K562 (cell line): ENCODE results near the gene LRRC15. TPM values are rescaled to one million over a fixed set of nuclear protein-coding genes. Genes with fewer than 3 reads are reported as not detected.

ENCODE experiments used
- CTCFL ChIP-seq: IDR thresholded peaks from 2 replicates; pipeline ENCODE4 v1.6.1; 2011; ENCODE audit warnings: borderline replicate concordance, low read depth, mild to moderate bottlenecking, moderate library complexity, low read length; ENCODE audit not compliant: insufficient read depth, poor library complexity, severe bottlenecking
- HMG20A ChIP-seq: fragments of 450-650 bp; formaldehyde crosslinking; conservative IDR thresholded peaks from 2 replicates; pipeline ENCODE4 v1.4.0; 2020; ENCODE audit warnings: mild to moderate bottlenecking, mixed read lengths
- PREB ChIP-seq: sonication (generic); formaldehyde crosslinking; IDR thresholded peaks from 2 replicates; pipeline ENCODE4 v1.8.1; 2023; ENCODE audit warnings: mild to moderate bottlenecking, missing genetic modification reagents
- SFPQ ChIP-seq: fragments of 200-400 bp; formaldehyde crosslinking; IDR thresholded peaks from 2 replicates; pipeline ENCODE4 v1.6.1; 2017; ENCODE audit warnings: mild to moderate bottlenecking, low read depth, low read length, moderate library complexity
- SRSF9 ChIP-seq: fragments of 200-400 bp; formaldehyde crosslinking; IDR thresholded peaks from 2 replicates; pipeline ENCODE4 v1.6.1; 2017; ENCODE audit warnings: low read depth, low read length, borderline replicate concordance
- THRA ChIP-seq: fragments of 450-650 bp; IDR thresholded peaks from 2 replicates; pipeline ENCODE4 v1.6.1; 2017; ENCODE audit warnings: mild to moderate bottlenecking, moderate library complexity
- ZBTB43 ChIP-seq: sonication (generic); formaldehyde crosslinking; IDR thresholded peaks from 2 replicates; pipeline ENCODE4 v1.8.0; 2023; ENCODE audit warnings: mild to moderate bottlenecking, missing genetic modification reagents
- ZNF140 ChIP-seq: fragments of 250-450 bp; sonication (Bioruptor Pico); IDR thresholded peaks from 2 replicates; pipeline ENCODE4 v1.8.0; 2021; ENCODE audit warnings: moderate library complexity, mild to moderate bottlenecking, inconsistent platforms
- ZNF143 ChIP-seq: sonication (generic); formaldehyde crosslinking; IDR thresholded peaks from 2 replicates; pipeline ENCODE4 v1.9.0; 2022; ENCODE audit warnings: mild to moderate bottlenecking, missing genetic modification reagents
- ZNF174 ChIP-seq: fragments of 250-450 bp; sonication (Bioruptor Pico); IDR thresholded peaks from 2 replicates; pipeline ENCODE4 v1.4.0; 2020; ENCODE audit warnings: mild to moderate bottlenecking
- ZNF717 ChIP-seq: fragments of 250-450 bp; sonication (Bioruptor Pico); IDR thresholded peaks from 2 replicates; pipeline ENCODE4 v1.5.0; 2021
- polyA plus RNA-seq, 8 experiments: library from polyadenylated mRNA; depleted of rRNA in 4 of 8; stranded (reverse) in 5 of 8; unstranded in 3 of 8; fragments of >200 nt; fragmentation: Nextera tagmentation in 2 of 8; fragmentation: Illumina TruSeq in 1 of 8; extraction: Ambion mirVana in 2 of 8; extraction: Trizol in 1 of 8; gene quantifications; 2 replicates each; pipeline versions ENCODE4 v1.2.1 to v1.2.3, GENCODE V29; 2011 to 2014; ENCODE audit warnings: inconsistent platforms in 1 of 8, missing spikeins in 1 of 8
- total RNA-seq, 7 experiments: library from RNA; depleted of rRNA in 6 of 7; stranded (reverse); fragments of >200 nt in 6 of 7; fragmentation: Illumina TruSeq in 2 of 7; extraction: Trizol in 2 of 7; gene quantifications; 2 replicates each; pipeline versions ENCODE4 v1.2.1 to v1.2.3, GENCODE V29; 2011 to 2021; ENCODE audit warnings: low replicate concordance in 1 of 7
- TF ChIP-seq, protein P1 (sequence below): sonication (generic); formaldehyde crosslinking; IDR thresholded peaks from 2 replicates; pipeline ENCODE4 v1.8.0; 2022; ENCODE audit warnings: mild to moderate bottlenecking, missing genetic modification reagents
- TF ChIP-seq, protein P2 (sequence below): fragments of 450-650 bp; formaldehyde crosslinking; conservative IDR thresholded peaks from 2 replicates; pipeline ENCODE4 v1.4.0; 2022; ENCODE audit warnings: mild to moderate bottlenecking, missing genetic modification characterization

LRRC15 gene
- total and polyA plus RNA-seq, 9 of the 15 experiments (the other 6 are each of a cell fraction or from before 2014, with no cell fraction given) = not detected

GRCh38 chr3:194315088-194315964 lies 54.2 kb downstream of the LRRC15 start (continued):
- TF ChIP-seq ZBTB43 = no peak
- no peak for TF ChIP-seq ZNF143 (CRISPR knock-in tag)
- TF ChIP-seq ZNF174 (CRISPR knock-in tag) = no peak
- TF ChIP-seq CTCFL = peak; percentile 13
- no peak for TF ChIP-seq PREB
- no peak for TF ChIP-seq ZNF717 (CRISPR knock-in tag)
- TF ChIP-seq, protein P1, sequence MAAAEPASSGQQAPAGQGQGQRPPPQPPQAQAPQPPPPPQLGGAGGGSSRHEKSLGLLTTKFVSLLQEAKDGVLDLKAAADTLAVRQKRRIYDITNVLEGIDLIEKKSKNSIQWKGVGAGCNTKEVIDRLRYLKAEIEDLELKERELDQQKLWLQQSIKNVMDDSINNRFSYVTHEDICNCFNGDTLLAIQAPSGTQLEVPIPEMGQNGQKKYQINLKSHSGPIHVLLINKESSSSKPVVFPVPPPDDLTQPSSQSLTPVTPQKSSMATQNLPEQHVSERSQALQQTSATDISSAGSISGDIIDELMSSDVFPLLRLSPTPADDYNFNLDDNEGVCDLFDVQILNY (CRISPR knock-in tag) = no peak
- TF ChIP-seq, protein P2, sequence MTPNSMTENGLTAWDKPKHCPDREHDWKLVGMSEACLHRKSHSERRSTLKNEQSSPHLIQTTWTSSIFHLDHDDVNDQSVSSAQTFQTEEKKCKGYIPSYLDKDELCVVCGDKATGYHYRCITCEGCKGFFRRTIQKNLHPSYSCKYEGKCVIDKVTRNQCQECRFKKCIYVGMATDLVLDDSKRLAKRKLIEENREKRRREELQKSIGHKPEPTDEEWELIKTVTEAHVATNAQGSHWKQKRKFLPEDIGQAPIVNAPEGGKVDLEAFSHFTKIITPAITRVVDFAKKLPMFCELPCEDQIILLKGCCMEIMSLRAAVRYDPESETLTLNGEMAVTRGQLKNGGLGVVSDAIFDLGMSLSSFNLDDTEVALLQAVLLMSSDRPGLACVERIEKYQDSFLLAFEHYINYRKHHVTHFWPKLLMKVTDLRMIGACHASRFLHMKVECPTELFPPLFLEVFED = no peak; the same call in 1 of the 2 replicates
- no peak for TF ChIP-seq ZNF140 (CRISPR knock-in tag)
- TF ChIP-seq HMG20A (CRISPR knock-in tag) = no peak
- TF ChIP-seq THRA = no peak
- TF ChIP-seq SFPQ = no peak
- no peak for TF ChIP-seq SRSF9
